ENCODE results near the gene SNX7.

SNX7 gene

DNA sequence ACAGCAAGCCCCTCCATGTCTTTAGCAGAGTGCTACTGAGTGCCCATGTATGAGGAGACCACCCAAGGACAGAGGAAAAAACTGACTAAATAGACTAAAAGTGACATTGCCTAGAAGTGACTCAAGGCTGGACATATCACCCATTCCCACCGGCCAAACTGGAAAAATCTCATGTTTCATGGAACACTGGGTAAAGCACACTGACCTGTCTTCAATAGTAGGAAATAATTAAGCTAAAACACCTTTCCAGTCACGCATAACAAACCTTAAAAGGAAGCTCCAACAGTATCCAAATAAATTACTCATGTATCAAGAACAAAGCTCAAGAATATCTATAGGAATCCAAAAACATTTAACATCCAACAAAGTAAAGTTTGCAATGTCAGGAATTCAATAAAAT is 120.4 kb downstream of the SNX7 start:
- DNase-seq = no peak

- no peak for DNase-seq
Measured at GRCh38 chr1:98783821-98784220, 122.3 kb downstream of the SNX7 start.

DNA sequence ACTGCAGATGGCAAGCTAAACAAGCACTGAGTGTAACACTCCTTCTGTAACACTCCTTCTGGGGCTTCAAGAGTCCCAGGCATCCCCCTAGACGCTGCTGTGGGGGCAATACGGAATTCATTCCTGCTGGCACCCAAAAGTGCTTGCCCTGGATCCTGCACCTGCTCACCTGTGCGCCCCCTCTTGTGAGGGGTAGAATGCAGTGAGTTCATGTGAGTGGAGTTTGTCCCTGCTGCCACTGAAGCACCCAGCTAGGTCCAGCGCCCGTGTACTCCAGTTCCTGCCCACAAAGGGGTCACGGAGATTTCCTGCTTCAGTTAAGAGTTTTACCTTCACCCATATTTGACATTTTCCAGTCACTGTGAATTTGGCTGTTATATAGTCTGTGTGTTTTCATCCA is 130.0 kb downstream of the SNX7 start:
- no peak for DNase-seq

DNA sequence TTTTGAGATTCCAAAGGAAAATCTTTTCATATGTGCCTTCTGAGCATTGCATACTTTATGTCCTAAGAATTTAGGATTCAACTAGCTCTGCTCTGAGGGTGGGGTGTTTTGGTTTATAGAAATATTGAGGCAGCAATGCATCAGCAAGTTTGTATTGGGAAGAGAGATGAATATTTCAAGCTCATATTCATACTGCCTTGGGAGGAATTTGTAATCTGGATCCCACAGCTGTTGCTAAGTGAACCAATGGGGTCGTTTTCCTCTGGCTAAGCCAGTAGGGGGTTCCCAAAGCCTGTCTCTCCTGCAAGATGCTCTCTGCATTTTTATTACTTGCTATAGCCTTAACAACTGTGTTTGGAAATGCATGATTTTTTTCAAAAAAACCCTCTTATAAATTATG is 130.6 kb downstream of the SNX7 start:
- no peak for DNase-seq

- no peak for DNase-seq
Measured at GRCh38 chr1:98793136-98793535, 131.6 kb downstream of the SNX7 start.

DNA sequence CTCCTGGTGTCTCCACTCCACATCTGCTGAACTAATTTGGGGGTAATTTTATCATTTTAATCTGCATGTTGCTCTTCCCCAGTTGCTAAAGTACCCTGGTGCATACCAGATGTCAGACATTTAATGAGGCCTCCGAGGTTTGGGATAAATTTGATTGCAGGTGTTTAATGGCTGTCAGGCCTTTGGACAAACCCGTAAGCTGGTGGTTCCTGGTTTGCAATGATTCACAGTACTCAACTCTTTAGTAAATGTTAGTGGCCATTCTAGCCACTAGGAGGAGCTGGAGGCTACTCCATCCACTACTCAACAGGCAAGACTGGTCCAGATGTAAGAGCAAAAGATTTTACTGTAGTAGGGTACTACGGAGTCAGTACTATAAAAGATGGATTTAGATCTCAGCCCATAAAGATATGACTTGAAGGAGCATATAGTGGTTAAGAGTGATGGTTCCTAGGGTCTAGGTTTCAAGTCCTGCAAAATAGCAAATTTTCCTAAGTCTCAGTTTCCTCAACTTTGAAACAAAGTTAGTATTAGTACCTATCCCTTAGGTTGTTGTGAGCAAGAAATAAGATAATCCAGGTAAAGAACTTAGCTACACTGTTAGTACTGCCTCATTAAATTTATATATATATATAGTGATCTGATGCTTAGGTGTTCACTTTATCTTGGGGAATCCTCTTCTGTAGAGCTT is 132.8 kb downstream of the SNX7 start:
- DNase-seq = peak; percentile 32

- DNase-seq = no peak
Measured at GRCh38 chr1:98796049-98796448, 134.5 kb downstream of the SNX7 start.

DNA sequence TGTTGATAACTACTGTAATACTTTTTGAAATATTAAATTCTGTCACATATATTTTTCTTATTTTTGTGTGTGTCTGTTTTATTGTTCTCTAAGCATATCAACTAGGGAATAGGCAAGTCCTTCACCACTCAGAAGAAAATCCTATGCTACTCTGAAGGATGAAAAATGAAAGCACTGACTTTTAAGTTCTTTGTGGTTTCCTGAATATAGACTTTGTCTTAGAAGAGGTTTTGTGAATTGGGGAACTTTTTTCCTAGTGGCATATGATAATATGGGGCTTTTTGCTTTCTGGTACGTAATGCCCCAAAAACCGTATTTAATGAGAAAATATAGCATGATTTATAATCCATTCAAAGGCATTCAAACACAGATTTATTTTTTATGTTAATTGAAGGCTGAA is 136.0 kb downstream of the SNX7 start:
- DNase-seq = no peak
